Endodermal cell (in vitro differentiated cells): ENCODE data around the gene PRDM5. TPM values are rescaled to one million over a fixed set of nuclear protein-coding genes. Genes with fewer than 3 reads are reported as not detected.

ENCODE experiments used
- DNase-seq: peaks from one replicate; pipeline ENCODE4 v3.0.0-alpha.2; 2017
- H3K27ac ChIP-seq: 2 replicates; pipeline ENCODE4 v1.5.1; 2013; ENCODE audit warnings: mild to moderate bottlenecking, low read depth, low read length, moderate library complexity
- H3K27me3 ChIP-seq: 2 replicates; pipeline ENCODE4 v1.6.1; 2013; ENCODE audit warnings: mild to moderate bottlenecking, low read length, moderate library complexity; ENCODE audit not compliant: insufficient read depth, control insufficient read depth, poor library complexity, severe bottlenecking
- H3K36me3 ChIP-seq: 2 replicates; pipeline ENCODE4 v1.7.0; 2013; ENCODE audit warnings: mild to moderate bottlenecking, low read length, moderate library complexity; ENCODE audit not compliant: control insufficient read depth, insufficient read depth
- H3K4me1 ChIP-seq: one replicate; pipeline ENCODE4 v1.7.0; 2013; ENCODE audit warnings: low read length; ENCODE audit not compliant: control insufficient read depth, insufficient read depth
- H3K4me3 ChIP-seq: 2 replicates; pipeline ENCODE4 v1.5.1; 2013; ENCODE audit warnings: mild to moderate bottlenecking, low read length, moderate library complexity
- H3K9ac ChIP-seq: 2 replicates; pipeline ENCODE4 v1.6.1; 2013; ENCODE audit warnings: mild to moderate bottlenecking, low read length, moderate library complexity; ENCODE audit not compliant: poor library complexity, severe bottlenecking; ENCODE audit errors: extremely low read depth
- H3K9me3 ChIP-seq: 2 replicates; pipeline ENCODE4 v1.6.1; 2013; ENCODE audit warnings: mild to moderate bottlenecking, low read length, moderate library complexity; ENCODE audit not compliant: control insufficient read depth
- H3K27ac Mint-ChIP-seq: 2 replicates; pipeline ENCODE4 v1.8.0; 2020; ENCODE audit warnings: mixed read lengths
- H3K27me3 Mint-ChIP-seq: 2 replicates; pipeline ENCODE4 v1.8.0; 2021; ENCODE audit warnings: mild to moderate bottlenecking, mixed read lengths; ENCODE audit not compliant: insufficient read depth
- H3K36me3 Mint-ChIP-seq: 2 replicates; pipeline ENCODE4 v1.8.0; 2020; ENCODE audit warnings: low read depth, mixed read lengths
- H3K4me1 Mint-ChIP-seq: 2 replicates; pipeline ENCODE4 v1.8.0; 2020; ENCODE audit warnings: mixed read lengths
- H3K4me3 Mint-ChIP-seq: 2 replicates; pipeline ENCODE4 v1.8.0; 2020; ENCODE audit warnings: mild to moderate bottlenecking, moderate library complexity, mixed read lengths
- H3K9me3 Mint-ChIP-seq: 2 replicates; pipeline ENCODE4 v1.8.0; 2020; ENCODE audit warnings: mild to moderate bottlenecking, mixed read lengths
- CTCF ChIP-seq: fragments of 200-600 bp; sonication (generic); conservative IDR thresholded peaks from 2 replicates; pipeline ENCODE4 v1.5.0; 2021; ENCODE audit warnings: antibody characterized with exemption, mild to moderate bottlenecking
- WGBS, 2 experiments: methylation state at CpG; one replicate each; pipeline versions ENCODE4 v1.1.5 to v1.1.7; 2013; ENCODE audit warnings: missing lambda C conversion rate in 2 of 2, mixed read lengths in 1 of 2; ENCODE audit not compliant: insufficient coverage in 1 of 2, insufficient read length in 1 of 2; 5-methylcytosine and 5-hydroxymethylcytosine counted together
- total RNA-seq, 2 donors: library from RNA; stranded (reverse); fragmentation: NEBNext Ultra II Directional in 1 of 2; extraction: Animal tissue kit (Norgen Biotek cat#: 25700) in 1 of 2; gene quantifications; 2 replicates in 1 of 2; 3 replicates in 1 of 2; pipeline ENCODE4 v1.2.1, GENCODE V29; 2021

PRDM5 gene
- total RNA-seq, 2 donors from 2014 or later: 18.3 to 19.1 TPM

GRCh38 chr4:120785202-120785601, 137.3 kb downstream of the PRDM5 start:
- no peak overlapping the region for H3K4me3 ChIP-seq
- no peaks in the 10 kb centered on the region for H3K27me3 Mint-ChIP-seq
- H3K4me3 Mint-ChIP-seq: no peak overlapping the region
- H3K4me1 Mint-ChIP-seq: no peaks in the 10 kb centered on the region
- no peaks in the 10 kb centered on the region for H3K4me1 ChIP-seq
- H3K27me3 ChIP-seq: no peaks in the 10 kb centered on the region
- no peak overlapping the region for H3K27ac Mint-ChIP-seq
- no peak for DNase-seq
- no peaks in the 10 kb centered on the region for H3K36me3 Mint-ChIP-seq
- H3K9me3 ChIP-seq: no peaks in the 10 kb centered on the region
- no peak for TF ChIP-seq CTCF
- 98 to 100% methylated on average over 1 to 2 of the region's 2 CpGs for WGBS, 2 experiments
- H3K36me3 ChIP-seq: no peaks in the 10 kb centered on the region
- H3K9me3 Mint-ChIP-seq: no peaks in the 10 kb centered on the region
- no peak overlapping the region for H3K9ac ChIP-seq
- H3K27ac ChIP-seq: no peak overlapping the region

- Histone ChIP-seq H3K27ac (no peak overlapping the region), H3K9ac (no peak overlapping the region), H3K36me3 (no peaks in the 10 kb centered on the region), H3K9me3 (no peaks in the 10 kb centered on the region), H3K27me3 (no peaks in the 10 kb centered on the region), H3K4me3 (no peak overlapping the region), H3K4me1 (no peaks in the 10 kb centered on the region)
- Mint-ChIP-seq H3K27ac (no peak overlapping the region), H3K9me3 (no peaks in the 10 kb centered on the region), H3K4me1 (no peaks in the 10 kb centered on the region), H3K36me3 (no peaks in the 10 kb centered on the region), H3K4me3 (no peak overlapping the region), H3K27me3 (no peaks in the 10 kb centered on the region)
- no peak for DNase-seq
- no peak for TF ChIP-seq CTCF
These were observed 145.1 kb downstream of the PRDM5 start for GRCh38 chr4:120777459-120777858.

GRCh38 chr4:120775431-120775830, 147.1 kb downstream of the PRDM5 start:
- Histone ChIP-seq H3K4me1 (no peaks in the 10 kb centered on the region), H3K36me3 (no peaks in the 10 kb centered on the region), H3K27me3 (no peaks in the 10 kb centered on the region), H3K27ac (no peak overlapping the region), H3K9ac (no peak overlapping the region), H3K4me3 (no peak overlapping the region), H3K9me3 (peaks cover 4% of the 10 kb centered on the region)
- Mint-ChIP-seq H3K4me3 (no peak overlapping the region), H3K27ac (no peak overlapping the region), H3K9me3 (peaks cover 5% of the 10 kb centered on the region), H3K4me1 (no peaks in the 10 kb centered on the region), H3K27me3 (no peaks in the 10 kb centered on the region), H3K36me3 (no peaks in the 10 kb centered on the region)
- no peak for DNase-seq
- TF ChIP-seq CTCF: no peak
